Skin epidermis (tissue), 12 donors: Measurements from ENCODE around the gene SDR9C7.
"Not testable (repeated sequence)": the region's sequence is repeated elsewhere in the genome, so short reads cannot be mapped to it uniquely, and the experiment has no call there.

ENCODE experiments used
- H3K27ac ChIP-seq, 21 experiments: fragments of 200-600 bp; sonication (generic) in 11 of 21; one replicate each; pipeline ENCODE4 v1.5.0; 2020; ENCODE audit warnings: mild to moderate bottlenecking in 3 of 21, inconsistent platforms in 2 of 21, moderate library complexity in 2 of 21
- H3K4me3 ChIP-seq, 7 experiments: fragments of 200-600 bp; sonication (generic) in 2 of 7; one replicate each; pipeline ENCODE4 v1.5.0; 2020; ENCODE audit warnings: inconsistent platforms in 2 of 7, mild to moderate bottlenecking in 2 of 7, moderate library complexity in 1 of 7

Gene SDR9C7

GRCh38 chr12:56882407-56882806 lies 51.8 kb downstream of the SDR9C7 start:
- not testable (repeated sequence) for H3K4me3 ChIP-seq, H3K27ac ChIP-seq

GRCh38 chr12:56880125-56880992 lies 53.8 kb downstream of the SDR9C7 start:
- no peak overlapping the region for H3K27ac ChIP-seq
- no peak overlapping the region for H3K4me3 ChIP-seq

GRCh38 chr12:56879240-56880124 lies 54.7 kb downstream of the SDR9C7 start:
- H3K4me3 ChIP-seq, H3K27ac ChIP-seq: not testable (repeated sequence)

GRCh38 chr12:56878010-56878339 lies 56.2 kb downstream of the SDR9C7 start:
- Histone ChIP-seq H3K4me3 (no peak overlapping the region), H3K27ac (no peak overlapping the region)

GRCh38 chr12:56877195-56878009 lies 56.8 kb downstream of the SDR9C7 start:
- Histone ChIP-seq H3K27ac (no peak overlapping the region), H3K4me3 (no peak overlapping the region)

GRCh38 chr12:56874821-56875220 lies 59.4 kb downstream of the SDR9C7 start:
- Histone ChIP-seq H3K4me3 (no peak overlapping the region), H3K27ac (no peak overlapping the region)

GRCh38 chr12:56873382-56873781 lies 60.8 kb downstream of the SDR9C7 start:
- Histone ChIP-seq H3K4me3 (no peak overlapping the region), H3K27ac (no peak overlapping the region)
